DOHH2 (cell line): ENCODE measurements around the gene APBA2.
"Not testable (repeated sequence)": the region's sequence is repeated elsewhere in the genome, so short reads cannot be mapped to it uniquely, and the experiment has no call there.

Experiments used
- H3F3A ChIP-seq: fragments of 200-600 bp; sonication (generic), shearing (Covaris generic); 2 replicates; pipeline ENCODE4 v1.6.0; 2016; ENCODE audit warnings: antibody characterized with exemption, mild to moderate bottlenecking; ENCODE audit not compliant: control insufficient read depth, insufficient read depth
- H3K27ac ChIP-seq: fragments of 200-600 bp; sonication (generic); 2 replicates; pipeline ENCODE4 v1.5.1; 2014; ENCODE audit warnings: low read depth, mild to moderate bottlenecking, low read length, moderate library complexity
- H3K27me3 ChIP-seq: fragments of 200-600 bp; sonication (generic); 2 replicates; pipeline ENCODE4 v1.6.1; 2014; ENCODE audit warnings: mild to moderate bottlenecking, low read length, mixed read lengths; ENCODE audit not compliant: control insufficient read depth
- H3K36me3 ChIP-seq: fragments of 200-600 bp; sonication (generic); 2 replicates; pipeline ENCODE4 v1.6.1; 2014; ENCODE audit warnings: mild to moderate bottlenecking, low read length, moderate library complexity, mixed read lengths; ENCODE audit not compliant: control insufficient read depth
- H3K4me1 ChIP-seq: fragments of 200-600 bp; sonication (generic); 2 replicates; pipeline ENCODE4 v1.6.1; 2014; ENCODE audit warnings: mild to moderate bottlenecking, low read length, mixed read lengths; ENCODE audit not compliant: control insufficient read depth
- H3K4me2 ChIP-seq: fragments of 200-600 bp; sonication (generic); 2 replicates; pipeline ENCODE4 v1.6.0; 2014; ENCODE audit warnings: mild to moderate bottlenecking, low read length, moderate library complexity
- H3K4me3 ChIP-seq: fragments of 200-600 bp; sonication (generic); 2 replicates; pipeline ENCODE4 v1.5.1; 2014; ENCODE audit warnings: mild to moderate bottlenecking, low read length, mixed read lengths
- H3K79me2 ChIP-seq: fragments of 200-600 bp; sonication (generic); 2 replicates; pipeline ENCODE4 v1.6.1; 2014; ENCODE audit warnings: mild to moderate bottlenecking, low read length, mixed read lengths; ENCODE audit not compliant: control insufficient read depth
- H3K9me2 ChIP-seq: fragments of 200-600 bp; sonication (generic); replicated peaks from 2 replicates; pipeline ENCODE4 v1.6.1; 2014; ENCODE audit warnings: mild to moderate bottlenecking, low read length, mixed read lengths; ENCODE audit not compliant: control insufficient read depth
- H3K9me3 ChIP-seq: fragments of 200-600 bp; sonication (generic); 2 replicates; pipeline ENCODE4 v1.6.1; 2014; ENCODE audit warnings: antibody characterized with exemption, low read length, mixed read lengths; ENCODE audit not compliant: control insufficient read depth, insufficient read depth
- H4K20me1 ChIP-seq: fragments of 200-600 bp; sonication (generic); 2 replicates; pipeline ENCODE4 v1.6.0; 2014; ENCODE audit warnings: low read depth, mild to moderate bottlenecking, antibody characterized with exemption, low read length, moderate library complexity; ENCODE audit not compliant: control insufficient read depth, insufficient read depth
- CTCF ChIP-seq: fragments of 200-600 bp; sonication (generic); IDR thresholded peaks from one replicate; pipeline ENCODE4 v1.5.1; 2014; ENCODE audit warnings: antibody characterized with exemption, mild to moderate bottlenecking, low read depth, low read length; ENCODE audit not compliant: poor library complexity, severe bottlenecking
- EZH2phosphoT487 ChIP-seq: fragments of 200-600 bp; sonication (generic); IDR thresholded peaks from 2 replicates; pipeline ENCODE4 v1.6.1; 2017; ENCODE audit warnings: borderline replicate concordance, mild to moderate bottlenecking, antibody characterized with exemption, low read length, moderate library complexity, mixed read lengths

Gene APBA2

DNA sequence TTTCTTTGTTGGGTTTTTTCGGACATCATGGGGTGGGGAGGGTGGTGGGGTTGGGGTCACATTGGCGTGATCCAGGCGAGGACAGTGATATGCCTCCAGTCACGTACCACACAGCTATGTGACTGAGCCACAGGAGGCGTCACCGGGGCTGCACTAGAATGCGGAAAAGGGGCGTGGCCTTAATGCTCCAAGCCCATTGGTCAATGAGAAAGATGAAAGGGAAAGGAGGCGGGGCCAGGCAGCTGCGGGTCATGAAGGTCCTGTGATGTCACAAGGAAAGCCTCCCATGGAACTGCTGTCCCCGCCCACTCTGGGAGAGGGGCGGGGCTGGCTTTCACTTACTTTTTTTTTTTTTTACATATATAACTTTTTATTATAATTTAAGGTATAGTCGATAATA, 37.3 kb upstream of the APBA2 start, which contains the start of gene GOLGA6L7:
GOLGA6L7 (minus strand) TSS at position 124 of the 400 bp plus-strand sequence; CDS start at position 29, 95 bp downstream.
- H3K79me2 ChIP-seq, H4K20me1 ChIP-seq, H3K27me3 ChIP-seq, H3F3A ChIP-seq, H3K27ac ChIP-seq, H3K9me3 ChIP-seq, H3K4me3 ChIP-seq, H3K36me3 ChIP-seq, H3K9me2 ChIP-seq, H3K4me2 ChIP-seq, H3K4me1 ChIP-seq: not testable (repeated sequence)

DNA sequence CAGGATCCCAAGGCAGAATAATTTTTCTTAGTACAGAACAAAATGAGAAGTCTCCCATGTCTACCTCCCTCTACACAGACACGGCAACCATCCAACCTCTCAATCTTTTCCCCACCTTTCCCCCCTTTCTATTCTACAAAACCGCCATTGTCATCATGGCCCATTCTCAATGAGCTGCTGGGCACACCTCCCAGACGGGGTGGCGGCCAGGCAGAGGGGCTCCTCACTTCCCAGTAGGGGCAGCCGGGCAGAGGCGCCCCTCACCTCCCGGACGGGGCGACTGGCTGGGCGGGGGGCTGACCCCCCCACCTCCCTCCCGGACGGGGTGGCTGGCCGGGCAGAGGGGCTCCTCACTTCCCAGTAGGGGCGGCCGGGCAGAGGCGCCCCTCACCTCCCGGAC, 36.5 kb upstream of the APBA2 start:
- not testable (repeated sequence) for H3K4me2 ChIP-seq, H4K20me1 ChIP-seq, H3K4me1 ChIP-seq, H3K36me3 ChIP-seq, H3K79me2 ChIP-seq, H3K27me3 ChIP-seq, H3F3A ChIP-seq, H3K4me3 ChIP-seq, H3K9me3 ChIP-seq, H3K9me2 ChIP-seq, H3K27ac ChIP-seq

GRCh38 chr15:28849766-28850165, 36.0 kb upstream of the APBA2 start:
- H3K27ac ChIP-seq, H4K20me1 ChIP-seq, H3K9me2 ChIP-seq, H3F3A ChIP-seq, H3K4me2 ChIP-seq, H3K27me3 ChIP-seq, H3K4me3 ChIP-seq, H3K36me3 ChIP-seq, H3K9me3 ChIP-seq, H3K79me2 ChIP-seq, H3K4me1 ChIP-seq: not testable (repeated sequence)

- not testable (repeated sequence) for H3K9me2 ChIP-seq, H3K4me2 ChIP-seq, H3K27me3 ChIP-seq, H3K9me3 ChIP-seq, H3K27ac ChIP-seq, H4K20me1 ChIP-seq, H3K36me3 ChIP-seq, H3K4me3 ChIP-seq, H3F3A ChIP-seq, H3K4me1 ChIP-seq, H3K79me2 ChIP-seq
These were observed 32.1 kb upstream of the APBA2 start for GRCh38 chr15:28853654-28854053.

DNA sequence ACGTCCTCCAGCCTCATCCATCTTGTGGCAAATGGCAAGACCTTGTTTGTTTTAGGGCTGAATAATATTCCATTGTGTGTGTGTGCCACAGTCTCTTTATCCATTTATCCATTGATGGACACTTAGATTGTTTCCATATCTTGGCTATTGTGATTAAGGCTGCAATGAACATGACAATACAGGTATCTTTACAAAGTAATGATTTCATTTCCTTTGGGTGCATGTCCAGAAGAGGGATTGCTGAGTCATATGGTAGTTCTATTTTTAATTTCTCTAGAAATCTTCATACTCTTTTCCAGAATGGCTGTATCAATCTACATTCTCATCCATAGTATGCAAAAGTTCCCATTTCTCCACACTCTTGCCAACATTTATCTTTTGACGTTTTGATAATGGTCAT, 31.2 kb upstream of the APBA2 start:
- not testable (repeated sequence) for H3K9me2 ChIP-seq, H3K27me3 ChIP-seq, H3K4me2 ChIP-seq

DNA sequence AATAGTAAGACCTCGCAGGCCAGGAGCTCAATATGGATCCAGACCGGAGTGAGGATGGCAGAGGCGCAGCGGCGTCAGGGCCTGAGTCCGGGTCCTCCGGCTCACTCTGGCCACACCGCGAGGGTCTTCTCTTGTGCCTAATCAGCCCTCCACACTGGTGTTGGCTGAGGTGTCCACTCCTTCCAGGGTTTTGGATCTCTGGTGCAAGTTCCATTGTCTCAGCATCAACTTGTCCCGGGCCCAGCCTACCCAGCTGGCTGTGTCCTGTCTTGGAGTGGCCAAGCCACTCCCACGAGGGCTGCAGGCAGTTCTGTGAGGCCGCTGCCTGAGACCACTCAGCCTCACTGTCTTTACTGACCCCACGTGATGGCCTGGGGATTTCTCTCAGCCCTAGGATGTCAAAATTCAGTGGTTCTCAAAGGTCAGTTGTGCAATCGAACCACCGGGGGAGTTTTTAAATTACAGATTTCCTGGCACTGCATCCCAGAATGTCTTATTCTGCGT, 24.7 kb upstream of the APBA2 start:
- H3F3A ChIP-seq: no peaks in the 10 kb centered on the region
- TF ChIP-seq EZH2phosphoT487: no peak
- no peak for TF ChIP-seq CTCF
- H3K9me2 ChIP-seq: no peaks in the 10 kb centered on the region
- no peaks in the 10 kb centered on the region for H3K36me3 ChIP-seq
- H3K4me2 ChIP-seq: no peak overlapping the region
- H4K20me1 ChIP-seq: no peaks in the 10 kb centered on the region
- H3K4me1 ChIP-seq: no peaks in the 10 kb centered on the region
- no peak overlapping the region for H3K27ac ChIP-seq
- H3K79me2 ChIP-seq: no peaks in the 10 kb centered on the region
- H3K4me3 ChIP-seq: no peak overlapping the region
- H3K27me3 ChIP-seq: no peaks in the 10 kb centered on the region
- H3K9me3 ChIP-seq: no peaks in the 10 kb centered on the region

More for the DNA sequence above, 31.2 kb upstream of the APBA2 start:
- H3K79me2 ChIP-seq, H3K9me3 ChIP-seq, H3F3A ChIP-seq, H3K4me1 ChIP-seq, H3K27ac ChIP-seq, H3K4me3 ChIP-seq, H4K20me1 ChIP-seq, H3K36me3 ChIP-seq: not testable (repeated sequence)

- not testable (repeated sequence) for H3F3A ChIP-seq, H3K27me3 ChIP-seq, H4K20me1 ChIP-seq, H3K36me3 ChIP-seq, H3K4me1 ChIP-seq, H3K9me3 ChIP-seq, H3K4me2 ChIP-seq, H3K79me2 ChIP-seq, H3K4me3 ChIP-seq, H3K9me2 ChIP-seq, H3K27ac ChIP-seq
These were observed 24.0 kb upstream of the APBA2 start for GRCh38 chr15:28861589-28862293.
